Neural progenitor cell (in vitro differentiated cells): Measurements from ENCODE around the gene MAP4K1. TPM values are rescaled to one million over a fixed set of nuclear protein-coding genes. Genes with fewer than 3 reads are reported as not detected.

Experiments used
- DNase-seq: peaks from one replicate; pipeline ENCODE4 v3.0.0-alpha.2; 2016; ENCODE audit warnings: low spot score
- H2AFZ ChIP-seq: fragments of 200-600 bp; sonication (generic); replicated peaks from 2 replicates; pipeline ENCODE4 v1.6.1; 2016; ENCODE audit warnings: antibody characterized with exemption
- H3F3A ChIP-seq: fragments of 200-600 bp; sonication (generic); 2 replicates; pipeline ENCODE4 v1.6.1; 2016; ENCODE audit warnings: antibody characterized with exemption, low read depth
- H3K27ac ChIP-seq: fragments of 200-600 bp; sonication (generic); 2 replicates; pipeline ENCODE4 v1.5.1; 2016; ENCODE audit warnings: mild to moderate bottlenecking
- H3K27me3 ChIP-seq: fragments of 200-600 bp; sonication (generic); 2 replicates; pipeline ENCODE4 v1.6.1; 2016; ENCODE audit warnings: mild to moderate bottlenecking, moderate library complexity
- H3K36me3 ChIP-seq: fragments of 200-600 bp; sonication (generic); 2 replicates; pipeline ENCODE4 v1.5.1; 2016
- H3K4me1 ChIP-seq: fragments of 200-600 bp; sonication (generic); 2 replicates; pipeline ENCODE4 v1.6.1; 2016; ENCODE audit warnings: mixed run types
- H3K4me2 ChIP-seq: fragments of 200-600 bp; sonication (generic); 2 replicates; pipeline ENCODE4 v1.6.1; 2016
- H3K4me3 ChIP-seq: fragments of 200-600 bp; sonication (generic); 2 replicates; pipeline ENCODE4 v1.5.1; 2016
- H3K79me2 ChIP-seq: fragments of 200-600 bp; sonication (generic); 2 replicates; pipeline ENCODE4 v1.6.1; 2016; ENCODE audit warnings: low read depth
- H3K9ac ChIP-seq: fragments of 200-600 bp; sonication (generic); 2 replicates; pipeline ENCODE4 v1.6.1; 2016
- H3K9me3 ChIP-seq: fragments of 200-600 bp; sonication (generic); 2 replicates; pipeline ENCODE4 v1.5.1; 2016; ENCODE audit warnings: low read depth
- H4K20me1 ChIP-seq: fragments of 200-600 bp; sonication (generic); 2 replicates; pipeline ENCODE4 v1.6.1; 2016; ENCODE audit warnings: low read depth
- H3K27ac Mint-ChIP-seq: 3 replicates; pipeline ENCODE4 v1.8.0; 2021; ENCODE audit warnings: mixed read lengths
- H3K27me3 Mint-ChIP-seq: 2 replicates; pipeline ENCODE4 v1.8.0; 2022; ENCODE audit warnings: low read depth, mild to moderate bottlenecking, inconsistent platforms, moderate library complexity, mixed read lengths; ENCODE audit not compliant: insufficient read depth
- H3K36me3 Mint-ChIP-seq: 3 replicates; pipeline ENCODE4 v1.8.0; 2021; ENCODE audit warnings: mixed read lengths
- H3K4me1 Mint-ChIP-seq: 3 replicates; pipeline ENCODE4 v1.8.0; 2021; ENCODE audit warnings: mixed read lengths
- H3K4me3 Mint-ChIP-seq: 3 replicates; pipeline ENCODE4 v1.8.0; 2021; ENCODE audit warnings: mild to moderate bottlenecking, moderate library complexity, mixed read lengths
- H3K9me3 Mint-ChIP-seq: 3 replicates; pipeline ENCODE4 v1.8.0; 2020; ENCODE audit warnings: mixed read lengths
- CTCF ChIP-seq: fragments of 200-600 bp; sonication (generic); IDR thresholded peaks from 2 replicates; pipeline ENCODE4 v1.5.1; 2017; ENCODE audit warnings: antibody characterized with exemption, mild to moderate bottlenecking
- EZH2 ChIP-seq: fragments of 200-600 bp; sonication (generic); IDR thresholded peaks from 2 replicates; pipeline ENCODE4 v1.6.1; 2017; ENCODE audit warnings: antibody characterized with exemption, mild to moderate bottlenecking, moderate library complexity
- EZH2phosphoT487 ChIP-seq: fragments of 200-600 bp; sonication (generic); IDR thresholded peaks from 2 replicates; pipeline ENCODE4 v1.6.1; 2017; ENCODE audit warnings: antibody characterized with exemption
- total RNA-seq: library from RNA; depleted of rRNA; stranded (reverse); fragments of >200 nt; gene quantifications from 2 replicates; pipeline ENCODE4 v1.2.3, GENCODE V29; 2015; ENCODE audit warnings: low replicate concordance

MAP4K1 gene
- total RNA-seq, 1 donor from 2014 or later = 3.6 TPM

GRCh38 chr19:38647966-38648768 is 30.4 kb upstream of the MAP4K1 start:
- Histone ChIP-seq H3K9me3 (no peaks in the 10 kb centered on the region), H3K27me3 (no peaks in the 10 kb centered on the region), H3K36me3 (no peaks in the 10 kb centered on the region), H3F3A (peaks cover 2% of the 10 kb centered on the region), H4K20me1 (peaks cover 52% of the 10 kb centered on the region), H2AFZ (no peak overlapping the region), H3K4me3 (peak overlapping the region; percentile 94), H3K4me2 (peak overlapping the region; percentile 90), H3K9ac (peak overlapping the region; percentile 83), H3K79me2 (peaks cover 56% of the 10 kb centered on the region), H3K27ac (peak overlapping the region; percentile 60), H3K4me1 (peaks cover 34% of the 10 kb centered on the region)
- Mint-ChIP-seq H3K36me3 (peaks cover 2% of the 10 kb centered on the region), H3K4me3 (peak overlapping the region; percentile 95), H3K27me3 (peaks cover 2% of the 10 kb centered on the region), H3K4me1 (peaks cover 29% of the 10 kb centered on the region), H3K27ac (peak overlapping the region; percentile 78), H3K9me3 (no peaks in the 10 kb centered on the region)
- TF ChIP-seq EZH2phosphoT487 (no peak), CTCF (no peak), EZH2 (no peak)
- DNase-seq = no peak

GRCh38 chr19:38647368-38647965 is 29.7 kb upstream of the MAP4K1 start, which contains the start of gene ACTN4:
Gene ACTN4, plus strand, starts transcription at chr19:38647649. Its CDS starts 97 bp downstream, at chr19:38647746.
- peaks cover 49% of the 10 kb centered on the region for H3K79me2 ChIP-seq
- Mint-ChIP-seq H3K4me1 (peaks cover 27% of the 10 kb centered on the region), H3K9me3 (no peaks in the 10 kb centered on the region), H3K27ac (peak within 1 kb of the TSS; percentile 78), H3K4me3 (peak within 1 kb of the TSS; percentile 95), H3K27me3 (peaks cover 2% of the 10 kb centered on the region), H3K36me3 (peaks cover 2% of the 10 kb centered on the region)
- H3K27ac ChIP-seq = peak within 1 kb of the TSS; percentile 60
- DNase-seq = peak; percentile 99
- H3K4me3 ChIP-seq = peak within 1 kb of the TSS; percentile 94
- H3K4me1 ChIP-seq = peaks cover 34% of the 10 kb centered on the region
- no peaks in the 10 kb centered on the region for H3K27me3 ChIP-seq
- H3F3A ChIP-seq = no peaks in the 10 kb centered on the region
- H3K4me2 ChIP-seq = peak within 1 kb of the TSS; percentile 90
- peak within 1 kb of the TSS; percentile 83 for H3K9ac ChIP-seq
- H2AFZ ChIP-seq = no peak within 1 kb of the TSS
- H3K9me3 ChIP-seq = no peaks in the 10 kb centered on the region
- no peaks in the 10 kb centered on the region for H3K36me3 ChIP-seq
- peaks cover 45% of the 10 kb centered on the region for H4K20me1 ChIP-seq
- TF ChIP-seq EZH2phosphoT487 = no peak
- no peak for TF ChIP-seq EZH2
- TF ChIP-seq CTCF = no peak

GRCh38 chr19:38644719-38645118 is 27.0 kb upstream of the MAP4K1 start:
- Histone ChIP-seq H3K79me2 (peaks cover 22% of the 10 kb centered on the region), H2AFZ (no peak overlapping the region), H3K4me1 (peaks cover 8% of the 10 kb centered on the region), H3F3A (no peaks in the 10 kb centered on the region), H3K27ac (no peak overlapping the region), H3K36me3 (no peaks in the 10 kb centered on the region), H4K20me1 (peaks cover 17% of the 10 kb centered on the region), H3K4me3 (no peak overlapping the region), H3K9ac (no peak overlapping the region), H3K9me3 (no peaks in the 10 kb centered on the region), H3K4me2 (no peak overlapping the region), H3K27me3 (no peaks in the 10 kb centered on the region)
- Mint-ChIP-seq H3K36me3 (peaks cover 4% of the 10 kb centered on the region), H3K27ac (no peak overlapping the region), H3K4me3 (peak overlapping the region; percentile 52), H3K27me3 (peaks cover 4% of the 10 kb centered on the region), H3K4me1 (peaks cover 12% of the 10 kb centered on the region), H3K9me3 (no peaks in the 10 kb centered on the region)
- DNase-seq = no peak
- TF ChIP-seq EZH2 (no peak), CTCF (no peak), EZH2phosphoT487 (no peak)
